Smooth muscle cell (in vitro differentiated cells): ENCODE results near the gene SAPCD2. TPM values are rescaled to one million over a fixed set of nuclear protein-coding genes. Genes with fewer than 3 reads are reported as not detected.

ENCODE experiments used
- DNase-seq: peaks from one replicate; lab custom pipeline; 2025; ENCODE audit not compliant: unreplicated experiment; lab: John Stamatoyannopoulos, UW
- H2AFZ ChIP-seq: fragments of 200-600 bp; sonication (generic); 2 replicates; pipeline ENCODE4 v1.6.0; 2016; ENCODE audit warnings: antibody characterized with exemption, low read depth, mild to moderate bottlenecking
- H3F3A ChIP-seq: fragments of 200-600 bp; sonication (generic); 2 replicates; pipeline ENCODE4 v1.6.0; 2017; ENCODE audit warnings: antibody characterized with exemption, low read depth
- H3K27ac ChIP-seq: fragments of 200-600 bp; sonication (generic); 2 replicates; pipeline ENCODE4 v1.5.1; 2016; ENCODE audit warnings: low read depth, mild to moderate bottlenecking
- H3K27me3 ChIP-seq: fragments of 200-600 bp; sonication (generic); 2 replicates; pipeline ENCODE4 v1.6.1; 2016; ENCODE audit warnings: low read depth, mild to moderate bottlenecking
- H3K36me3 ChIP-seq: fragments of 200-600 bp; sonication (generic); 2 replicates; pipeline ENCODE4 v1.5.1; 2016; ENCODE audit warnings: low read depth
- H3K4me1 ChIP-seq: fragments of 200-600 bp; sonication (generic); 2 replicates; pipeline ENCODE4 v1.5.1; 2016; ENCODE audit warnings: low read depth
- H3K4me2 ChIP-seq: fragments of 200-600 bp; sonication (generic); 2 replicates; pipeline ENCODE4 v1.6.0; 2016; ENCODE audit warnings: mild to moderate bottlenecking
- H3K4me3 ChIP-seq: fragments of 200-600 bp; sonication (generic); 2 replicates; pipeline ENCODE4 v1.5.1; 2016; ENCODE audit warnings: mild to moderate bottlenecking
- H3K79me2 ChIP-seq: fragments of 200-600 bp; sonication (generic); 2 replicates; pipeline ENCODE4 v1.6.0; 2016; ENCODE audit warnings: low read depth, mild to moderate bottlenecking
- H3K9ac ChIP-seq: fragments of 200-600 bp; sonication (generic); 2 replicates; pipeline ENCODE4 v1.6.0; 2016; ENCODE audit warnings: low read depth
- H3K9me3 ChIP-seq: fragments of 200-600 bp; sonication (generic); replicated peaks from 2 replicates; pipeline ENCODE4 v1.5.1; 2016; ENCODE audit warnings: low read depth
- H4K20me1 ChIP-seq: fragments of 200-600 bp; sonication (generic); 2 replicates; pipeline ENCODE4 v1.6.0; 2016; ENCODE audit warnings: low read depth
- WGBS: methylation state at CpG from one replicate; pipeline ENCODE4 v1.1.7; 2016; ENCODE audit warnings: low lambda C conversion rate; 5-methylcytosine and 5-hydroxymethylcytosine counted together
- polyA plus RNA-seq: library from polyadenylated mRNA; unstranded; fragments of >200 nt; fragmentation: Nextera tagmentation; extraction: Ambion mirVana; gene quantifications from 2 replicates; pipeline ENCODE4 v1.2.1, GENCODE V29; 2016
- total RNA-seq: library from RNA; depleted of rRNA; stranded (reverse); fragments of >200 nt; gene quantifications from 2 replicates; pipeline ENCODE4 v1.2.3, GENCODE V29; 2014
- TF ChIP-seq, protein P1 (sequence below): fragments of 200-600 bp; sonication (generic); IDR thresholded peaks from 2 replicates; pipeline ENCODE4 v1.5.1; 2017; ENCODE audit warnings: borderline replicate concordance, mild to moderate bottlenecking, antibody characterized with exemption; ENCODE audit not compliant: insufficient read depth, poor library complexity, severe bottlenecking

The SAPCD2 gene
- total and polyA plus RNA-seq, 2 experiments from 2014 or later = 1.9 to 3.9 TPM

DNA sequence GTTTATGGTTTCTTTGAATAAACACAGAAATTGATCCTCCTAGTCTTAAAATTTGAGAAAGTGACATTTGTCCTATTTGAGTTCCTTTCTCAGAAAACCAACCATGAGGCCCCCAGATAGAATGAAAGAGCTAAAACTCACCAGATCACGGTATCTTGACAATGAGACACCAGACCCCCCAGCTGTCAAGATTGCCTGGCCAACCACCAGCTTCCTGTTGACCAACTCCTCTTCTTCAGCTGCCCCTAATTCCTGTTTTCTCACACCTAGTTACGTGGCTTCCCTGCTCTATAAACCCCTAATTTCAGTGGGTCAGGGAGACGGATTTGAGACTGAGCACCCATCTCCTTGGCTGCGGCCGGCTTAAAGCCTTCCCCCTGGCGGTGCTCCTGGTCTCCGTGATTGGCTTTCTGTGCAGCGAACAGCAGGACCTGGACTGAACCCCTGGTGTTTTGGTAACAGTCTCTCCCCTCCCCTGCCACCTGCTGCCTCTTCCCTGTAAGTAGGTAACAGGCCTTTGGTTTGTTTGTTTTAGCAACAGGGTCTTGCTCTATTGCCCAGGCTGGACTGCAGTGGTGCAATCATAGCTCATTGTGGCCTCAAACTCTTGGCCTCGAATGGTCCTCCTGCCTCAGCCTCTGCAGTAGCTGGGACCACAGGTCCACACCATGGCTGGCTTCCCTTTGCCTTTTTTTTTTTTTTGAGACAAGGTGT is 11.7 kb downstream of the SAPCD2 start:
- Histone ChIP-seq H3K9me3 (no peaks in the 10 kb centered on the region), H2AFZ (no peak overlapping the region), H3K4me1 (peaks cover 4% of the 10 kb centered on the region), H3K79me2 (no peaks in the 10 kb centered on the region), H3F3A (no peaks in the 10 kb centered on the region), H3K4me3 (no peak overlapping the region), H3K27ac (no peak overlapping the region), H3K36me3 (no peaks in the 10 kb centered on the region), H3K4me2 (no peak overlapping the region), H3K27me3 (peaks cover 21% of the 10 kb centered on the region), H4K20me1 (no peaks in the 10 kb centered on the region), H3K9ac (no peak overlapping the region)
- 89% methylated on average over 9 of the region's 9 CpGs for WGBS
- no peak for DNase-seq
- TF ChIP-seq, protein P1, sequence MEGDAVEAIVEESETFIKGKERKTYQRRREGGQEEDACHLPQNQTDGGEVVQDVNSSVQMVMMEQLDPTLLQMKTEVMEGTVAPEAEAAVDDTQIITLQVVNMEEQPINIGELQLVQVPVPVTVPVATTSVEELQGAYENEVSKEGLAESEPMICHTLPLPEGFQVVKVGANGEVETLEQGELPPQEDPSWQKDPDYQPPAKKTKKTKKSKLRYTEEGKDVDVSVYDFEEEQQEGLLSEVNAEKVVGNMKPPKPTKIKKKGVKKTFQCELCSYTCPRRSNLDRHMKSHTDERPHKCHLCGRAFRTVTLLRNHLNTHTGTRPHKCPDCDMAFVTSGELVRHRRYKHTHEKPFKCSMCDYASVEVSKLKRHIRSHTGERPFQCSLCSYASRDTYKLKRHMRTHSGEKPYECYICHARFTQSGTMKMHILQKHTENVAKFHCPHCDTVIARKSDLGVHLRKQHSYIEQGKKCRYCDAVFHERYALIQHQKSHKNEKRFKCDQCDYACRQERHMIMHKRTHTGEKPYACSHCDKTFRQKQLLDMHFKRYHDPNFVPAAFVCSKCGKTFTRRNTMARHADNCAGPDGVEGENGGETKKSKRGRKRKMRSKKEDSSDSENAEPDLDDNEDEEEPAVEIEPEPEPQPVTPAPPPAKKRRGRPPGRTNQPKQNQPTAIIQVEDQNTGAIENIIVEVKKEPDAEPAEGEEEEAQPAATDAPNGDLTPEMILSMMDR = no peak

DNA sequence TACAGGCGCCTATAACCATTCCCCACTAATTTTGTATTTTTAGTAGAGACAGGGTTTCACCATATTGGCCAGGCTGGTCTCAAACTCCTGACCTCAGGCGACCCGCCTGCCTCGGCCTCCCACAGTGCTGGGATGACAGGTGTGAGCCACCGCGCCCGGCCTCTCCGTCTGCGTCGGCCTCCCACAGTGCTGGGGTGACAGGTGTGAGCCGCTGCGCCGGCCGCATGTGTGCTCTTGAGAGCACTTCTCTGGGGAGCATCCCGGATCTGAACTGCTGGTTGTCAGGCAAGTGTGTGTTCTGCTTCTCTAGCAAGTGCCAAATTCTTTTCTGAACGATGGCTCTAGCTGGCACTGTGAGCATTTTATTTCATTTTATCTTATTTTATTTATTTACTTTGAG is 12.8 kb downstream of the SAPCD2 start:
- DNase-seq = no peak
- Histone ChIP-seq H3K9ac (no peak overlapping the region), H3K36me3 (no peaks in the 10 kb centered on the region), H3K27ac (no peak overlapping the region), H3K4me1 (peaks cover 9% of the 10 kb centered on the region), H3K27me3 (peaks cover 33% of the 10 kb centered on the region), H2AFZ (no peak overlapping the region), H3F3A (no peaks in the 10 kb centered on the region), H3K79me2 (no peaks in the 10 kb centered on the region), H3K4me2 (no peak overlapping the region), H4K20me1 (no peaks in the 10 kb centered on the region), H3K4me3 (no peak overlapping the region), H3K9me3 (no peaks in the 10 kb centered on the region)
- 88% methylated on average over 16 of the region's 16 CpGs for WGBS
- TF ChIP-seq, protein P1 = no peak

DNA sequence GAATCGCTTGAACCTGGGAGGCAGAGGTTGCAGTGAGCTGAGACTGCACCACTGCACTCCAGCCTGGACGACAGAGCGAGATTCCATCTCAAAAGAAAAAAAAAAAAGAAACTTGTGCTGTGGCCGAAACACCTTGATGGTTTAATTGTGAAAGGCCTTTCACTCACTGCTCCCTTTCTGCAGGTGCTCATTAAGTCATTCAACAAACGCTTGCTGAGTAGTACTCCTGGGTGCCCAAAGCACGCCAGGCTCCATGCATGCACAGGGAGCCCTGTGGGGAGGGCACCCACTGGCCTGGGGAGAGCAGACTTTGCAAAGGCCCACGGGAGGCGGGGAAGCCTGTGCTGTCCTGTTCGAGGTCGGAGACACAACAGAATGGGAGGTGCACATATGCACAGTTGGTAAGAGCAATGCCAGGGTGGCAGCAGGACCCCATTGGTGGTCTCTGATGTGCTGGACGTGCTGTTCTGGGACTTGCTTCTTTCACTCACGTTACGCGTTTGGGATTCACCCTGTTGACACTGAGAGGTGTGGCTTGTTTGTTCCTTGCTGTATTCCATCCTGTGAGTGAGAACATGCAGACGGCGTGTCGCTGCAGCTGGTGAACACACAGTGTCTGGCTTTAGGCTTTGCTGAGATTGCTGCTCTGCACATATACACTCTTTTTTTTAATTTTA is 13.5 kb downstream of the SAPCD2 start:
- no peaks in the 10 kb centered on the region for H3K9me3 ChIP-seq
- TF ChIP-seq, protein P1 = no peak
- WGBS = 88% methylated on average over 17 of the region's 17 CpGs
- no peak overlapping the region for H3K9ac ChIP-seq
- no peak overlapping the region for H3K27ac ChIP-seq
- H4K20me1 ChIP-seq = no peaks in the 10 kb centered on the region
- no peaks in the 10 kb centered on the region for H3F3A ChIP-seq
- H3K79me2 ChIP-seq = no peaks in the 10 kb centered on the region
- H3K4me2 ChIP-seq = no peak overlapping the region
- DNase-seq = no peak
- H3K4me3 ChIP-seq = no peak overlapping the region
- H3K27me3 ChIP-seq = peaks cover 39% of the 10 kb centered on the region
- peaks cover 9% of the 10 kb centered on the region for H3K4me1 ChIP-seq
- H3K36me3 ChIP-seq = no peaks in the 10 kb centered on the region
- H2AFZ ChIP-seq = no peak overlapping the region
